Natural killer cell (primary cell): Measurements from ENCODE around the gene NXPH4. TPM values are rescaled to one million over a fixed set of nuclear protein-coding genes. Genes with fewer than 3 reads are reported as not detected.

Experiments
- ATAC-seq, 3 donors: fragments of 150-1000 bp in 2 of 3; fragments of 200-7000 bp in 1 of 3; cut with Tn5 transposase; 1 replicate in 1 of 3; 2 replicates in 2 of 3; pipeline ENCODE4 v1.10.0; 2021; ENCODE audit warnings: mild to moderate bottlenecking in 2 of 3, moderate library complexity in 2 of 3
- DNase-seq, 2 donors: peaks; one replicate each; pipeline versions ENCODE4 v3.0.0 to v3.0.0-alpha.2; 2013 to 2021; ENCODE audit warnings: mixed read lengths in 1 of 2
- H3K27ac ChIP-seq: one replicate; pipeline ENCODE4 v1.5.1; 2013; ENCODE audit warnings: mild to moderate bottlenecking, low read length
- H3K27me3 ChIP-seq: one replicate; pipeline ENCODE4 v1.6.1; 2013; ENCODE audit warnings: low read length; ENCODE audit not compliant: control insufficient read depth, insufficient read depth
- H3K36me3 ChIP-seq: one replicate; pipeline ENCODE4 v1.6.1; 2013; ENCODE audit warnings: low read length; ENCODE audit not compliant: control insufficient read depth, insufficient read depth
- H3K4me1 ChIP-seq: one replicate; pipeline ENCODE4 v1.6.1; 2013; ENCODE audit warnings: low read length; ENCODE audit not compliant: control insufficient read depth, insufficient read depth
- H3K4me3 ChIP-seq: one replicate; pipeline ENCODE4 v1.5.1; 2013; ENCODE audit warnings: low read length
- H3K9me3 ChIP-seq: one replicate; pipeline ENCODE4 v1.6.1; 2013; ENCODE audit warnings: low read length; ENCODE audit not compliant: control insufficient read depth, insufficient read depth
- H3K27ac Mint-ChIP-seq, 2 donors: one replicate each; pipeline ENCODE4 v1.8.0; 2022; ENCODE audit warnings: mild to moderate bottlenecking in 2 of 2, mixed read lengths in 2 of 2, moderate library complexity in 1 of 2
- H3K27me3 Mint-ChIP-seq, 2 donors: one replicate each; pipeline ENCODE4 v1.8.0; 2022; ENCODE audit warnings: low read depth in 2 of 2, mixed read lengths in 2 of 2
- H3K36me3 Mint-ChIP-seq: one replicate; pipeline ENCODE4 v1.8.0; 2022; ENCODE audit warnings: mixed read lengths
- H3K4me1 Mint-ChIP-seq, 2 donors: one replicate each; pipeline ENCODE4 v1.8.0; 2022; ENCODE audit warnings: mixed read lengths in 2 of 2
- H3K4me3 Mint-ChIP-seq: one replicate; pipeline ENCODE4 v1.8.0; 2022; ENCODE audit warnings: mild to moderate bottlenecking, moderate library complexity, mixed read lengths
- H3K9me3 Mint-ChIP-seq, 2 donors: one replicate each; pipeline ENCODE4 v1.8.0; 2022; ENCODE audit warnings: mixed read lengths in 2 of 2
- CTCF ChIP-seq: fragments of 200-600 bp; IDR thresholded peaks from one replicate; pipeline ENCODE4 v1.8.0; 2022; ENCODE audit warnings: antibody characterized with exemption
- WGBS: methylation state at CpG from one replicate; pipeline ENCODE4 v1.1.7; 2013; ENCODE audit warnings: missing lambda C conversion rate; ENCODE audit not compliant: insufficient coverage; 5-methylcytosine and 5-hydroxymethylcytosine counted together
- intact Hi-C: fragments of 100-400 bp; cut with micrococcal nuclease; formaldehyde crosslinking; loops from one replicate; pipeline ENCODE4 v1.14.2; 2022
- total RNA-seq, 4 donors: library from RNA; stranded (reverse); fragments of 120-200 nt in 1 of 4; gene quantifications; one replicate each; pipeline versions ENCODE4 v1.2.3 to v1.2.4, GENCODE V29; 2013 to 2022

The NXPH4 gene
- total RNA-seq, 3 donors from 2014 or later (not counting 1 experiment from before 2014, with no cell fraction given), result 0.82 TPM; not detected in 2

- intact Hi-C loops, result no loop called here
Observed at GRCh38 chr12:57201631-57202030, 15.0 kb upstream of the NXPH4 start.

GRCh38 chr12:57202321-57202720, 14.3 kb upstream of the NXPH4 start:
- WGBS, result 95% methylated on average over 19 of the region's 19 CpGs
- Histone ChIP-seq H3K4me3 (no peak overlapping the region), H3K27me3 (no peaks in the 10 kb centered on the region), H3K4me1 (no peaks in the 10 kb centered on the region), H3K9me3 (no peaks in the 10 kb centered on the region), H3K27ac (no peak overlapping the region), H3K36me3 (no peaks in the 10 kb centered on the region)
- no peak for ATAC-seq
- Mint-ChIP-seq H3K27me3 (peaks cover 0 to 12% of the 10 kb centered on the region in 2 donors), H3K4me3 (no peak overlapping the region), H3K36me3 (no peaks in the 10 kb centered on the region), H3K4me1 (no peaks in the 10 kb centered on the region), H3K9me3 (no peaks in the 10 kb centered on the region), H3K27ac (no peak overlapping the region)
- intact Hi-C loops, result no loop called here
- no peak for TF ChIP-seq CTCF
- DNase-seq, result no peak

More at GRCh38 chr12:57201631-57202030, 15.0 kb upstream of the NXPH4 start:
- Mint-ChIP-seq H3K4me3 (no peak overlapping the region), H3K9me3 (no peaks in the 10 kb centered on the region), H3K27me3 (peaks cover 0 to 13% of the 10 kb centered on the region in 2 donors), H3K36me3 (no peaks in the 10 kb centered on the region), H3K4me1 (peaks cover 0 to under 1% of the 10 kb centered on the region in 2 donors), H3K27ac (no peak overlapping the region)
- 93% methylated on average over 16 of the region's 16 CpGs for WGBS
- DNase-seq, result no peak
- peaks cover 3% of the 10 kb centered on the region for H3K4me1 ChIP-seq
- no peak for TF ChIP-seq CTCF
- H3K36me3 ChIP-seq, result no peaks in the 10 kb centered on the region
- no peaks in the 10 kb centered on the region for H3K9me3 ChIP-seq
- H3K4me3 ChIP-seq, result no peak overlapping the region
- no peak overlapping the region for H3K27ac ChIP-seq
- ATAC-seq, result no peak
- no peaks in the 10 kb centered on the region for H3K27me3 ChIP-seq

- no peaks in the 10 kb centered on the region for H3K9me3 Mint-ChIP-seq
- H3K27me3 Mint-ChIP-seq, result peaks cover 0 to 5% of the 10 kb centered on the region in 2 donors
- no peaks in the 10 kb centered on the region for H3K36me3 Mint-ChIP-seq
- Histone ChIP-seq H3K4me1 (no peaks in the 10 kb centered on the region), H3K4me3 (no peak overlapping the region), H3K27ac (no peak overlapping the region), H3K36me3 (no peaks in the 10 kb centered on the region), H3K27me3 (no peaks in the 10 kb centered on the region), H3K9me3 (no peaks in the 10 kb centered on the region)
- WGBS, result 95% methylated on average over 28 of the region's 28 CpGs
- no peak for DNase-seq
- intact Hi-C loops, result no loop called here
- no peak for TF ChIP-seq CTCF
- no peak overlapping the region for H3K27ac Mint-ChIP-seq
- H3K4me3 Mint-ChIP-seq, result no peak overlapping the region
- no peak for ATAC-seq
- H3K4me1 Mint-ChIP-seq, result no peaks in the 10 kb centered on the region
Observed at GRCh38 chr12:57203201-57203600, 13.4 kb upstream of the NXPH4 start.

GRCh38 chr12:57203791-57204190, 12.8 kb upstream of the NXPH4 start:
- no peaks in the 10 kb centered on the region for H3K4me1 Mint-ChIP-seq
- intact Hi-C loops, result no loop called here
- Histone ChIP-seq H3K27ac (no peak overlapping the region), H3K4me1 (no peaks in the 10 kb centered on the region), H3K4me3 (no peak overlapping the region), H3K9me3 (no peaks in the 10 kb centered on the region), H3K27me3 (no peaks in the 10 kb centered on the region), H3K36me3 (no peaks in the 10 kb centered on the region)
- ATAC-seq (no peak), DNase-seq (no peak)
- TF ChIP-seq CTCF, result no peak
- no peaks in the 10 kb centered on the region for H3K9me3 Mint-ChIP-seq
- WGBS, result 83% methylated on average over 11 of the region's 11 CpGs
- H3K27me3 Mint-ChIP-seq, result peaks cover 0 to 5% of the 10 kb centered on the region in 2 donors
- H3K27ac Mint-ChIP-seq, result no peak overlapping the region
- H3K4me3 Mint-ChIP-seq, result no peak overlapping the region
- H3K36me3 Mint-ChIP-seq, result no peaks in the 10 kb centered on the region
